HG03060 (cell line): Measurements from ENCODE around the gene ZMYND8.

Experiments used
- ATAC-seq: cut with Tn5 transposase; IDR thresholded peaks from one replicate; pipeline ENCODE4 v1.9.1; 2021; ENCODE audit warnings: low read depth, moderate number of reproducible peaks; ENCODE audit not compliant: unreplicated experiment

The ZMYND8 gene

DNA sequence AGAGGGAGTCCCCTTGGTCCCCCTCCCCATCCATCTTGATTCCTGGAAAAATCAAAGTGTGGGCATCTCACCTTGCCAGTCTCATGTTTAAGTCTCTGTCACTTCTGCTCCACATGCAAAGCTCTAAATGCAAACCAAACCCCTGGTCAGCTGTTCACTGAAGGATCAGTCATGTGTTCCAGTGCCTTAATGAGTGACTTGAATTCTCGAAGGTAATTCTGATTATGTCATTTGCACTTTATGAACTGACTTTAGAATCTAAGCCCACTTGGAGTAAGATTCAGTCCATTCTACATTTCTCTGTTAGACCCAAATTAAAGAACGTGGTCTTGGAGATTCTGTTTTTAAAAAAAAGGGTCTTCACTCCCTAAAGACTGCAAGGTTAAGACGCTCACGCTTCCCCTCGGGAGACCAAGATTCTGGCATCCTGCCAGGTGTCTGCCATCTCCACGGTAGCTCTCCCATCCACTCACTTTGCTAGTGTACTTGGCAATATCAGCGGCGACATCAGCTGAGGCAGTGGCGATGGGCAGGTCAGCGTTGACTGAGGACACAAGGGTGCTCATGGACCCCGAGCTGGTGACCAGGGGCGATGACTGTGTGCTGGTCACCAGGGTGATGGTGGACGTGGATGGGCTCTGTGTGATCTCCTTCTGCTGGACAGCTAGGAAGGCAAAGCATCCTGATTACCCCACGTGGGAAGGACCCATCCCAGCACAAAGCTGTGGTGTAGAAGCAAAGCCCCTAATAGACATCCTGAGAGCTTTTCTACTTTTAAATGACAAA, 120.5 kb downstream of the ZMYND8 start:
- ATAC-seq = no peak

DNA sequence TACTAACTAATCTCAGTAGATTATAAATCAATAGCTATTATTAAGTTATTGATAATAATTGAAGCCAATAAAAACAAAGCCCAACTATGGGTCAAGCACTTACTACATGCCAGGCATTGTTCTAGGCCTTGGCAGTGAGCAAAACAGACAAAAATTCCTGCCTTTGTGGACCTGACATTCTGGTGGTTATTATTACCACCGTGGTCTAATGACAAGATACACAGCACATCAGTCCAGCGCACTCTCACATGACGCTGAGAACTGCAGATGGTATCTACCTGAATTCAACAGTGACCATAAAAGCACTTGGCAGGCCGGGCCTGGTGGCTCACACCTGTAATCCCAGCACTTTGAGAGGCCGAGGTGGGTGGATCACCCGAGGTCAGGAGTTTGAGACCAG, 121.4 kb downstream of the ZMYND8 start:
- ATAC-seq = no peak

DNA sequence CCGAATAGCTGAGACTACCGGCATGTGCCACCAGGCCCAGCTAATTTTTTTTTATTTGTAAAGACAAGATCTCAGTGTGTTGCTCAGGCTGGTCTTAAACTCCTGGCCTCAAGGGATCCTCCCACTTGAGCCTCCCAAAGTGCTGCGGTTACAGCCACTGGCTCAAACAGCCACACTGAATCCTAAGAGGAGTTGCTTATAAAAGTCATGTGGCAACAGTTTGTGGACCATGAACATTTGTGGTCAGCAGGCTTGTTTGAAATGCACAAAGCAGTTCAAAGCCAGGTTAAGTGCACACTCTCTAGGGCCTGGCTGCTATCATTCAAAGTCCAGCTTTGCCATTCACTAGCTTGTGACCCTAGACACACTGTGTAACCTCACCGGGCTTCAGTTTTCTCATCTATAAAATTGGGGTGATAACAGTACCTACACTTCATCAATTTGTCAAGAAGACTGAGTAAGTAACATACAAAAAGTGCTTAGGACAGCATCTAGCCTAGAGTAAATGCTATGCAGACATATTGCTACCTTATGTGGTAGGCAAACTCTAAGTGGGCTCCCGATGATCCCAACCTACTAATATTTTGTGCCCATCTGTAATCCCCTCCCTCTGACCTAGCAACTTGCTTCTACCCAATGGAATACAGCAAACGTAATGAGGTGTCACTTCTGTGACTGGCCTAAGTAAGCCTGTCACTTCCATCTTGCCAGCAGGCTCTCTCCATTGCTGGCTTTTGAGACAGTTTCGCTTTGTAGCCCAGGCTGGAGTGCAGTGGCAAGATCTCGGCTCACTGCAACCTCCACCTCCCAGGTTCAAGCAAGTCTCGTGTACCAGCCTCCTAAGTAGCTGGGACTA, 122.9 kb downstream of the ZMYND8 start:
- ATAC-seq = no peak

- ATAC-seq = no peak
Observed at GRCh38 chr20:47232518-47232917, 124.0 kb downstream of the ZMYND8 start.

GRCh38 chr20:47231382-47232039, 125.0 kb downstream of the ZMYND8 start:
- no peak for ATAC-seq

DNA sequence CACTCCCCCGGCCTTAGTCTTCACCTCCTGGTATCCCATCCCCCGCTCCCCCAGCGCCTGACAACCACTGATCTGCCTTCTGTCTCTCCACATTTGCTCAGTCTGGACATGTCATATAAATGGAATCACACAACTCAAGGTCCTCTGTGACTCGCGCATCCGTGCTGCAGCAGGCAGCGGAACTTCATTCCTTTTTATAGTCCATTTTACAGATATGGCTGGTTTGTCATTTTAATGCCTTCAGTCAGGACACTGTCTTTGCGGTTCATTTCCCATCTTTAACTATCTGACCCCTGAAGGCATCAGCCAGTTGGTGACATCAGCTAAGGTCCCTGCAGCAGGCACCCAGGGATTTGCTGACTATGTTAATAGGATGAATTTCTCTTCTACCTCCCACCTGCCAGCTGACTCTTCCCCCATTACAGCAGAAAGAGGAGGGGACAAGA, 125.7 kb downstream of the ZMYND8 start:
- ATAC-seq = no peak

- no peak for ATAC-seq
Observed at GRCh38 chr20:47228654-47229053, 127.8 kb downstream of the ZMYND8 start.

GRCh38 chr20:47227576-47227975, 128.9 kb downstream of the ZMYND8 start:
- no peak for ATAC-seq

DNA sequence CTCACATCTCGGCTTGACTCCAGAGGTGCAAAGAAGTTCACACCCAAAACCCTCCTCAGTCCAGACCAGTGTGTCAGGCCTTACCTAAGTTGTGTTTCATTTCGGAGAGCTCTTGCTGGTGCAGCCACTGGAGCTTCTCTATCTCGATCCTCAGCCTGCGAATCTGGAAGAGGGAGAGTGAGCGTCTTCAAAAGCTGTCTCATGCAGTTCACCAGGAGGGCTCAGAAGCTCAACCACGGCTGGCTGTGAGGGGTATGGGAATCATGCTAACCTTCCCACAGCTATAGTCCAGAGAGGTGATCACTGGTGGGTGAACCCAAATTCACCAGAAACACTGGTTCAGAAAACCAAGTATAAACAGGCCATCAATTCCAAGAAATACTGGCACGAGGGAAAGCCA, 129.4 kb downstream of the ZMYND8 start:
- ATAC-seq = no peak

DNA sequence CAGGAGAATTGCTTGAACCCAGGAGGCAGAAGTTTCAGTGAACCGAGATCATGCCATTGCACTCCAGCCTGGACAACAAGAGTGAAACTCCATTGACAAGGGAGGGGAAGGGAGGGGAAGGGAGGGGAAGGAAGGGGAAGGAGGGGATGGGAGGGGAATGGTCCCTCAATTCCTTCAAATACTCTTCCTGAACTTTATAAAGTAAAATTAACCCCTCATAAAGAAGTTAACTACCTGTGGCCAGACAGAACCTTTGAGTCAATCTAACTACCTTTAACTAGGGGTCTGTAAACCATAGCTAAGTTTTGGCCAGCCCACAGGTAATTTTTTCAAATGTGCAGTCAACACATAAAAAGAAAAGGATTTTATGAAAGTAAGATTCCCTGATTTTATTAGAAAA, 131.0 kb downstream of the ZMYND8 start:
- ATAC-seq = no peak

DNA sequence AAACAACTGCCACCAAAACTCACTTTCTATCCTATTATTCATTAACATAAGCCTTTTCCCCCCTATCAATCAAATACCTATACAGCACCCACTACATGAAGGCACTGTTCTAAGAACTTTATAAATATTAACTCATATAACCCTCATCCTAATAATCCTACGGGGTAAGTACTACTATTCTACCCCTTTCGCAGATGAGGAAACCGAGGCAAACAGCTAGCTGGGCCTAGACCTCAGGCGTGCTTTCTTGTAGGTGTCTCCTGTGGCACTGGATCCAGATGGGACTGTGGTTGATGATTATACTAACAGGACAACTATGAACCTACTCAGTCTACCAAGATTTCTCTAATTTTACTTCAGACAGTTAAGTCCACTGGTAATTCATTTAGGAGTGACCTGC, 131.6 kb downstream of the ZMYND8 start:
- ATAC-seq = no peak

DNA sequence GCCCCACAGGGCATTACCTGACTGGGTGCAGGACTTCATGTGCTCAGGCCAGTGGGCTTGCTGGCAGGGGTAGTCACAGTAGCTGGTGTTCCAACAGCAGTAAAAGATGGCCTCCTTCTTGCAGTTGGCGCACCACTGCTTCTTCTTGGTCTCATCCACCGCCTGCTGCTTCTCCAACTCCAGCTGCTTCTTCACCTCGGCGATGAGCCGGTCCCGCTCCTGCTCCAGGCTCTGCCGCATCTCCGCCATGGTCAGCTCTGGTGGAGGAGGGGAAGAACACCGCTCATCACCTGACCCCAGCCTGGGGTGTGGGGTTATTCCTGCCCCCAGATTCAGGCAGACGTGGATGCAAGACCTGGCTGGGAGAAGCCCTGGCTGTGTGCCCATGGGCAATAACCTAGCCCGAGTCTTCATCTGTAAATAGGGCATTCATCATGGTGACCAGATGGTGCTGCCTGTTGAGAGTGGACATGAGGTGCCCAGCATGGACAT, 132.2 kb downstream of the ZMYND8 start:
- no peak for ATAC-seq

DNA sequence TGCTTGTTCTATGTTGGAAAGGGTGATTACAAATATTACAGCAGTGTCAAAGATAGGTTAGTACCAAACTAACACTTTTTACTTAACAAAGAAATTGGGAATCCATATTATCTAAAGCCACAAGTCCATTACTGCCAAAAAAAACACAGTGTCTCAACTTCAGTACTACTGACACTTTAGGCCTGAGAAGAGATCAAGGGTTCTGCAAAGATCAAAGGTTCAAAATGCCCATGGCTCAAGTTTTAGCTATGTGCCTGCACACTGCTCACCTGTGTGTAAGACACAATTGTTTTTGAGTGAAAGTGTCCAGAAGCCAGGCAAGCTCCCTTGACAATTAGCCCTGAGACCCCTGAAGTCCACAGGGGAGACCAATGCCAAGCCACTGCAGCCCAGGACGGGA, 132.6 kb downstream of the ZMYND8 start:
- ATAC-seq = no peak

- ATAC-seq = no peak
Observed at GRCh38 chr20:47222468-47223119, 133.9 kb downstream of the ZMYND8 start.

DNA sequence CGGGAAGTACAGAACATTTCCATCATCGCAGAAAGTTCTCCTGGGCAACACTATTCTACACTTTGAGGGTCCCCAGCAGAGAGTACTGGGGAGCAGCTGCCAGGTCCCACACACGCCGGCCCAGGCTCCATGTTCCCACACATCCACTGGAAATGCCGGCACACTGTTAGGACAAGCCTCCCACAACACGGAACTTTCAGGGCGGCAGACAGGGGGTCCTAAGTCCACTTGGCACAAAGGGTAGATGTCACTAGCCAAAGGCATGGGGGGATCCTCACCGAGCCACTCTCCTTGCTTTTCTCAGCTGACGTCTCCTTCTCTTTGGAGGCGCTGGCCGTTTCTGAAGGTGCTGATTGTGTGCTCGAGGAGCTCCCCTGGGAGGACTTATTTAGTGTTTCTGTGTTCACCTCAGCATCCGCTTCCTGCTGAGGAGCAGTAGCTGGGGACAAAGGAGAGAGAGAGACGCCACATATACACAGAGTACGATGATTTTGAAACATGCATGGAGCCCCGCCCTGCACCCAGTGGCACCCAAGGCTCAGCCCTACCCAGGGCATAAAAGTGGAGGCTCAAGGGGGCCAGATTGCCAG, 135.4 kb downstream of the ZMYND8 start:
- ATAC-seq = no peak

DNA sequence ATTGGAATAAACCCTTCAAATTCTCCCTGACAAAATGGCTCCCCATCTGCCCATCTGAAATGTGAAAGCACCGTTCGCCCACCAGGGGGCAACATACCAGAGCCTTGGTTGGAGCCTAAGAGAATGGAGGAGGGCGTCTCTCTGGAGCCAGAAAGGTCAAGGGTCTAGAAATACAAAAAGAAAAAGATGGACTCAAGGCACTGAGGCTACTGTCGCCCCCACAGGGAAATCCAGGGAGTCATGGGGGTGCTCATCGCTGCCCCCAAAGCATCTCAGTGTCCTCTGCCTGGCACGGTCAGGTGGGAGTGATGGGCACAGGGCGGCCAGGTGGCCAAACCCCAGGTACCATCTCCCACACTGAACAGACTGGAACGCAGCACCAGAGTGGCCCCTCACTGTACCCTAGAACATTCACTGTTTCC, 136.3 kb downstream of the ZMYND8 start:
- no peak for ATAC-seq

DNA sequence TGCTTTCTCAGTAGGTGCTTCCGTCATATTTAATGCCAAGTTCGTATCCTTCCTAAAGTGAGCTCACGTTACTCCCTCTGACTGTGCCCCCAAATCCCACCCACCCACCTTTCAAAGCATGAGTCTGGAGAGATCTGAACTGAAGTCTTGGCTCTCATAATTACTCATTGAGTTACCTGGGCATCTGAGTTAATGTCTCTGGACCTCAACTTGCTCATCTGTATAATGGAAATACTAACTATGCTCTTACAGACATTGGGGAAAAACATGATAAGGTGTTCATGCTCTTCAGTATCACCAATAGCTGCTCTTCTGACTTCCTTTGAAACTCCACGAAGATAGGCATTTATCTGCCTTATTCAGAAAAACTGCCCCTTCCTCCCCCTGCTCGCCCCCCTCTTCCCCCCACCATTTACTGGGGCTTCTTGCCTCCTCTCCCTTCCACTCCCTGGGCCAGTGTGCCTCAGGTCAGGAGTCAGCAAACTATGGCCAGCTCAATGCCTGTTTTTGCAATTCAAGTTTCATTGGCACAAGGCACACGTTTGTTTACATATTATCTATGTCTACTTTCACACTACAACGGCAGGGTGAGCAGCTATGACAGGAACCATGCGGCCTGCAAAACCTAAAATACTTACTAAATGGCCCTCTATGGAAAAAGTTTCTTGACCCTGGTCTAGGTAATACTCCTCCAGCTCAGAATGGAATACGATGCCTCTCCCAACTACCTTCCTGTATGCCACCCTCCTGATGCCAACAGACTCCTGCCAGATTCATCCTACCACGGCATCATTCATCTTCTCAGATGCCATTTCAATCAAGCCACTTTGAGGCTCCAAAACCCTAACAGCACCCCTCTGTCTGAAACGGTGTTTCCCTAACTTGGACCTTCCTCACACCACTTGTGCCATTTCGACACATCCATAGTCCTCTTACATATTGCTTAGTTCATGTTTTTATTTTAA, 138.7 kb downstream of the ZMYND8 start:
- ATAC-seq = no peak

DNA sequence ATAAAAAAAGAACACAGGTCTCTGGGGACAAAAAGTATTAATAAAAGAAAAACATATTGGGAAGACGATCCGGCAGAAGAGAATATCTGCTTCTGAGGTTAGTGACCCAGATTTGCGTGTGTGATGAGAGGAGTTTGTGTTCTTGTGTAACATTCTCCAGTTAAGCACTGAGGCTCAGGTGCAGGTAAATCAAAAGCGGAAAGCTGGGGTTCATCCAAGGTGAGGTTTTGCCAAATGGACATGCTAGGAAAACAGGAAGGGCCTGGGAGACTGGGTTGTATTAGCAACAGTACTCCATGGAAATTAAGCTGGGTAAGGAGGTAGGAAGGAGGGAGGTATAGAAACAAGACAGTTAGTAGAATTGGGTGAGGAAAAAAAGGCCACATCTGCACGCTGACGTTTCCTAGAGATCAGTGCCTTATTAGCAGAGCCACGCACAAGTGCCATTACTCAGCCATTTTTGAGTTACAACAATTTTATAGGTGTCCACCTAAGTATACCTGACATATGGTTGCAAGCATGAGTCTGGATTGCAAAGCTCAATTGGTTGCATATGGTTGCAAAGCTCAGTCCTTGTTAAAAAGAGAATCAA, 139.6 kb downstream of the ZMYND8 start:
- ATAC-seq = no peak
